Measurements from ENCODE around the gene MT1F. TPM values are rescaled to one million over a fixed set of nuclear protein-coding genes. Genes with fewer than 3 reads are reported as not detected.

MT1F gene
- total RNA-seq, 4 donors from 2014 or later = 1.7 to 4.6 TPM; not detected in 2

GRCh38 chr16:56700195-56700594 is 42.4 kb downstream of the MT1F start:
- WGBS, 2 donors (ENCODE audit: low coverage in 1 of 2) = 35 to 63% methylated on average over 1 of the region's 1 CpG
- H3K4me3 ChIP-seq = no peak overlapping the region
- TF ChIP-seq CTCF (IDR thresholded peaks at IDR 0.05) = no peak
- H3K36me3 ChIP-seq = no peaks in the 10 kb centered on the region
- peaks cover 0 to 8% (median 0%) of the 10 kb centered on the region in 3 donors for H3K4me1 ChIP-seq
- peaks cover 0 to 10% (median 0%) of the 10 kb centered on the region in 3 donors for H3K9me3 ChIP-seq
- H3K27me3 ChIP-seq = no peaks in the 10 kb centered on the region
- ATAC-seq = no peak
- H3K27ac ChIP-seq = no peak overlapping the region

DNA sequence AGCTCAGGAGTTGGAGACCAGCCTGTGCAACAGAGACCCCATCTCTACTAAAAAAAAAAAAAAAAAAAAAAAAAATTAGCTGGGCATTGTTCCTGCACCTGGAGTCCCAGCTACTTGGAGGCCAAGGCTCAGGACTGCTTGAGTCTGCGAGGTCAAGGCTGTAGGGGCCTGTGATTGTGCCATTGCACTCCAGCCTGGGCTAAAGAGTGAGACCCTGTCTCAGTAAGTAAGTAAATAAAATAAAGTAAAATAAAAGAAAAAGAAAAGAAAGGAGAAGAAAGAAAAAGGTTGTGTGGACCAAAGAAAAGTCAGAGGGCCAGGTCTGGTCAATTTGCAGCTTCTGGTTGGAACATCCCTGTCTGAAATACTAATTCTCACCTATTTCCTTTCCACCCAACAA is 42.9 kb downstream of the MT1F start:
- Histone ChIP-seq H3K27ac (no peak overlapping the region), H3K27me3 (no peaks in the 10 kb centered on the region), H3K4me1 (peaks cover 0 to 8% (median 0%) of the 10 kb centered on the region in 3 donors), H3K36me3 (no peaks in the 10 kb centered on the region), H3K4me3 (no peak overlapping the region), H3K9me3 (peaks cover 0 to 10% (median 0%) of the 10 kb centered on the region in 3 donors)
- TF ChIP-seq POLR2A (IDR thresholded peaks at IDR 0.05) = no peak
- no peak for TF ChIP-seq EP300 (IDR thresholded peaks at IDR 0.05)
- no peak for TF ChIP-seq CTCF (IDR thresholded peaks at IDR 0.05)
- TF ChIP-seq POLR2AphosphoS5 (IDR thresholded peaks at IDR 0.05) = no peak
- 92 to 100% methylated on average over 1 of the region's 1 CpG for WGBS, 2 donors (ENCODE audit: low coverage in 1 of 2)
- ATAC-seq = no peak

GRCh38 chr16:56701534-56701933 is 43.8 kb downstream of the MT1F start:
- Histone ChIP-seq H3K27ac (no peak overlapping the region), H3K9me3 (peaks cover 0 to 10% (median 0%) of the 10 kb centered on the region in 3 donors), H3K4me1 (peaks cover 0 to 8% (median 0%) of the 10 kb centered on the region in 3 donors), H3K36me3 (no peaks in the 10 kb centered on the region), H3K4me3 (no peak overlapping the region), H3K27me3 (no peaks in the 10 kb centered on the region)
- WGBS, 2 donors (ENCODE audit: low coverage in 1 of 2) = 76 to 94% methylated on average over 3 to 4 of the region's 7 CpGs
- ATAC-seq = no peak
- TF ChIP-seq POLR2AphosphoS5 (IDR thresholded peaks at IDR 0.05) (no peak), POLR2A (IDR thresholded peaks at IDR 0.05) (no peak), EP300 (IDR thresholded peaks at IDR 0.05) (no peak), CTCF (IDR thresholded peaks at IDR 0.05) (no peak)

GRCh38 chr16:56702836-56703235 is 45.1 kb downstream of the MT1F start:
- no peaks in the 10 kb centered on the region for H3K27me3 ChIP-seq
- peaks cover 0 to 8% (median 0%) of the 10 kb centered on the region in 3 donors for H3K4me1 ChIP-seq
- H3K27ac ChIP-seq = no peak overlapping the region
- no peak overlapping the region for H3K4me3 ChIP-seq
- no peaks in the 10 kb centered on the region for H3K36me3 ChIP-seq
- no peaks in the 10 kb centered on the region for H3K9me3 ChIP-seq
- TF ChIP-seq POLR2AphosphoS5 (IDR thresholded peaks at IDR 0.05) (no peak), EP300 (IDR thresholded peaks at IDR 0.05) (no peak), POLR2A (IDR thresholded peaks at IDR 0.05) (no peak), CTCF (IDR thresholded peaks at IDR 0.05) (no peak)
- 72 to 78% methylated on average over 4 to 5 of the region's 5 CpGs for WGBS, 2 donors (ENCODE audit: low coverage in 1 of 2)
- ATAC-seq = no peak

Other genes with a start within 250 kb of the MT1F start
- gene AMFR, start 232.4 kb upstream of the MT1F start, total RNA-seq = 100 to 1,000 TPM; 172 to 216 (median 194) TPM
- gene NUDT21, start 206.6 kb upstream of the MT1F start, total RNA-seq = 10 to 100 TPM; 43.0 to 72.6 (median 55.6) TPM
- 10 to 100 TPM; 40.6 to 55.1 (median 50.4) TPM for gene OGFOD1, start 206.4 kb upstream of the MT1F start, total RNA-seq
- 10 to 100 TPM; 29.4 to 51.2 (median 45.5) TPM for gene BBS2, start 137.9 kb upstream of the MT1F start, total RNA-seq
- not detected for gene MT4, start 92.9 kb upstream of the MT1F start, total RNA-seq
- 1 to 10 TPM in 2 of 4 donors, not detected in 2; 2.0 to 3.6 TPM for gene MT3, start 68.4 kb upstream of the MT1F start, total RNA-seq
- gene MT2A, start 49.4 kb upstream of the MT1F start, total RNA-seq = 100 to 1,000 TPM in 2 of 4 donors, 10 to 100 TPM in 2; 27.2 to 216 (median 119) TPM
- 100 to 1,000 TPM; 101 to 194 (median 144) TPM for gene MT1E, start 32.2 kb upstream of the MT1F start, total RNA-seq
- 10 to 100 TPM in 2 of 4 donors, 1 to 10 TPM in 2; 2.6 to 36.9 (median 6.9) TPM for gene MT1M, start 25.3 kb upstream of the MT1F start, total RNA-seq
- gene MT1A, start 19.3 kb upstream of the MT1F start, total RNA-seq = 100 to 1,000 TPM in 1 of 4 donors, 10 to 100 TPM in 1, 1 to 10 TPM in 1, not detected in 1; 9.9 to 171 (median 25.5) TPM
- gene MT1B, start 6.1 kb upstream of the MT1F start, total RNA-seq = not detected
- gene MT1G, start 10.1 kb downstream of the MT1F start, total RNA-seq = 10 to 100 TPM in 3 of 4 donors, not detected in 1; 16.0 to 40.0 (median 21.6) TPM
- gene MT1H, start 11.9 kb downstream of the MT1F start, total RNA-seq = not detected
- 100 to 1,000 TPM; 265 to 685 (median 330) TPM for gene MT1X, start 24.5 kb downstream of the MT1F start, total RNA-seq
- gene NUP93, start 72.2 kb downstream of the MT1F start, total RNA-seq = 10 to 100 TPM; 37.6 to 39.3 (median 38.9) TPM
- gene SLC12A3, start 207.2 kb downstream of the MT1F start, total RNA-seq = not detected

Measured in gastroesophageal sphincter (tissue), 4 donors.